ENCODE results near the gene TBC1D17. TPM values are rescaled to one million over a fixed set of nuclear protein-coding genes. Genes with fewer than 3 reads are reported as not detected.

The TBC1D17 gene
- total RNA-seq, 4 donors from 2014 or later: 15.6 to 24.9 (median 22.3) TPM

- TF ChIP-seq, protein P1, sequence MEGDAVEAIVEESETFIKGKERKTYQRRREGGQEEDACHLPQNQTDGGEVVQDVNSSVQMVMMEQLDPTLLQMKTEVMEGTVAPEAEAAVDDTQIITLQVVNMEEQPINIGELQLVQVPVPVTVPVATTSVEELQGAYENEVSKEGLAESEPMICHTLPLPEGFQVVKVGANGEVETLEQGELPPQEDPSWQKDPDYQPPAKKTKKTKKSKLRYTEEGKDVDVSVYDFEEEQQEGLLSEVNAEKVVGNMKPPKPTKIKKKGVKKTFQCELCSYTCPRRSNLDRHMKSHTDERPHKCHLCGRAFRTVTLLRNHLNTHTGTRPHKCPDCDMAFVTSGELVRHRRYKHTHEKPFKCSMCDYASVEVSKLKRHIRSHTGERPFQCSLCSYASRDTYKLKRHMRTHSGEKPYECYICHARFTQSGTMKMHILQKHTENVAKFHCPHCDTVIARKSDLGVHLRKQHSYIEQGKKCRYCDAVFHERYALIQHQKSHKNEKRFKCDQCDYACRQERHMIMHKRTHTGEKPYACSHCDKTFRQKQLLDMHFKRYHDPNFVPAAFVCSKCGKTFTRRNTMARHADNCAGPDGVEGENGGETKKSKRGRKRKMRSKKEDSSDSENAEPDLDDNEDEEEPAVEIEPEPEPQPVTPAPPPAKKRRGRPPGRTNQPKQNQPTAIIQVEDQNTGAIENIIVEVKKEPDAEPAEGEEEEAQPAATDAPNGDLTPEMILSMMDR (IDR thresholded peaks at IDR 0.05): no peak
- DNase-seq (ENCODE audit: low spot score) (no peak), ATAC-seq (ENCODE audit: low FRiP score) (no peak)
These were observed 1.9 kb downstream of the TBC1D17 start for GRCh38 chr19:49879243-49879963.

- ATAC-seq (ENCODE audit: low FRiP score): no peak
- TF ChIP-seq, protein P1 (IDR thresholded peaks at IDR 0.05): no peak
- no peak for DNase-seq (ENCODE audit: low spot score)
These were observed 2.8 kb downstream of the TBC1D17 start for GRCh38 chr19:49880162-49880869.

GRCh38 chr19:49881186-49881585 is 3.7 kb downstream of the TBC1D17 start:
- TF ChIP-seq, protein P1 (IDR thresholded peaks at IDR 0.05): no peak
- DNase-seq (ENCODE audit: low spot score) (no peak), ATAC-seq (ENCODE audit: low FRiP score) (no peak)

DNA sequence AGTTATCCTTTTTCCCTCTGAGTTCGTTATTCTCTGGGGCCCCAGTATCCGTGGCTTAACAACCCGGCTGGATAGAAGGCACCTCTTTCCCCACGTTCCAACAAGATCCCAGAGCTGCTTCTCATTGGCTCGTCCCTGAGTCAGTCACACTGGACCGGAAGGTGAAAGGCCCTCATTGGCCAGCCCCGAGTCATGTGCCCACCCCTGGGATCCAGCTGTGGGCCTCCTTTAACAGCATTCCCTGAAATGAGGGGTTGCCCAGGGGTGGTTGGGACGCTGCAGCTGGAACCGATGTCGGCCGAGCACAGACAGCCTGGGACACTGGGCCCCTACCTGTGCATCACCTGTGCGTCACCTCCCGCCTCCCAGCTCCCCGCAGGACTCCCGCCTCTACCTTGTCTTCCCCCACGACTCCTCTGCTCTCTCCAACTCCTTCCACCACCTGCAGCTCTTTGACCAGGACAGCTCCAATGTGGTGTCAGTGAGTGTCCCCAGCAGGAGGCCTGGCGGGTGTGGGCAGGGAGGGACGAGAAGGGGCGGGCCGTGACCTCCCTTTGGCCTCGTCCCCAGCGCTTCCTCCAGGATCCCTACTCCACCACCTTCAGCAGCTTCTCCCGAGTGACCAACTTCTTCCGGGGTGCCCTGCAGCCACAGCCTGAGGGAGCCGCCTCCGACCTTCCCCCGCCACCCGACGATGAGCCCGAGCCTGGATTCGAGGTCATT is 4.3 kb downstream of the TBC1D17 start:
- TF ChIP-seq, protein P1 (IDR thresholded peaks at IDR 0.05): no peak
- no peak for DNase-seq (ENCODE audit: low spot score)
- no peak for ATAC-seq (ENCODE audit: low FRiP score)

GRCh38 chr19:49882643-49883042 is 5.1 kb downstream of the TBC1D17 start:
- TF ChIP-seq, protein P1 (IDR thresholded peaks at IDR 0.05): no peak
- ATAC-seq (ENCODE audit: low FRiP score) (no peak), DNase-seq (ENCODE audit: low spot score) (no peak)

DNA sequence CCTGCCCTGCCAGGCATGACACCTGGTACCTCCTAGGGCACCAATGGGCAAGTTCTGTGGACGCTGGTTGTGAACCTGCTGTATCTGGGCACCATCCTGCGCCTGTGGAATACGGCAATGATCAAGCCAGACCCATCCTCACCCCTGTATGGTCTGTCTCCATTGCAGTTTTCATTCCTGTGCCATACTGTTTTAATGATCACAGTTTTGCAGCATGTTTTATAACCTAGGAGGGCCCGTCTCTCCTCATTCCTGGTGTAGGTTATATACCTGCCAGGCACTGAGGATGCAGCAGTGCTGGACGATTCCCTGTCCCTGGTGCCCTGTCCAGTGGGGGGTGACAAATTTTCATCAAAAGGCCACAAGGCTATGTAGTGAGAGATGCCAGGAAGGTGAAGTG is 5.6 kb downstream of the TBC1D17 start:
- DNase-seq (ENCODE audit: low spot score) (no peak), ATAC-seq (ENCODE audit: low FRiP score) (no peak)
- TF ChIP-seq, protein P1 (IDR thresholded peaks at IDR 0.05): no peak
